H54 (cell line): Measurements from ENCODE around the gene TTYH3.

Experiments used
- DNase-seq: peaks from one replicate; pipeline ENCODE4 v3.0.0; 2011; ENCODE audit warnings: low spot score, mixed read lengths; ENCODE audit not compliant: insufficient read length
- FAIRE-seq: peaks from 3 replicates; lab custom pipeline; 2011; peaks lifted over from hg19 to GRCh38; lab: Jason Lieb, UNC
- POLR2A ChIP-seq: IDR thresholded peaks from 2 replicates; pipeline ENCODE4 v1.6.1; 2011; ENCODE audit warnings: low read depth, mild to moderate bottlenecking, low read length

Gene TTYH3

DNA sequence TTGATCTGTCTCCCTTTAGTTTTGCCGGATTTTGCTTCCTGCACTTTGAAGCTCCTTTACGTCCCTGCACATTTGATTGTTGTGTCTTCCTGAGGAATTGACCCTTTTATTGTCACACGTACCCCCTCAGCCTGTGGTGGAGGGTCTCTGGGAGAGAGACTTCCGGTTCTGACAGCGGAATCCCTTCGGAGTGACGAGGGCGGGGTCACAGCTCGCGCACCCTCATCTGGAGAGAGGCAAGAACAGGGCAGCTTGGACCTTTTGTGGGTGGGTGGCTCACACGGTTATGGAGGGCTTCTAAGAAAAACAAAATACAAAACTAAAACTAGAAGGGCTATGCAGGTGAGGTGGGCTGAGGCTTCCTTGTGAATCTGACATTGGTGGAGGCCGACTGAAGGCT is 82.2 kb downstream of the TTYH3 start:
- FAIRE-seq, result no peak
- DNase-seq, result no peak
- no peak for TF ChIP-seq POLR2A
